GF-D8 (cell line): ENCODE results near the gene COBLL1.

Source experiments
- DNase-seq: peaks from one replicate; lab custom pipeline; 2025; lab: John Stamatoyannopoulos, UW

The COBLL1 gene

GRCh38 chr2:164755952-164756351 is 85.7 kb downstream of the COBLL1 start:
- DNase-seq: no peak

- no peak for DNase-seq
Observed at GRCh38 chr2:164754157-164755093, 87.2 kb downstream of the COBLL1 start.

DNA sequence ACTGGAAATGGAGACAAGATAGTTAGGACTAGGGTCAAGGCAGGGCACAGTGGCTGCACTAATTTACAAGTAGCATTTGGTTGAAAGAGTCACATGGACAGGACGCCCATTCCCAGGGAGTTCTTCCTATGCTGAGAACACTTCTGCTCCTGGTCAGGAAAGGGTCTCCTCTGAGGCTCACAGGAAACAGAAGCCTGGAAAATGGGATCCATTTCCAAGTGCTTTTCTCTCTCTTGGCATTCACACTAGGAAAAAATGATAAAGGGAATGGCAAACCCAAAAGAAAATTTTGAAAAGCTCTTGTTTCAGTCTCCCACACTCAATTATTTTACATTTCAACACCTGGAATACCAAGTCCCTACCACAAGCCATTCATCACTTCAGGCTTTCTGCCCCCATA is 88.7 kb downstream of the COBLL1 start:
- DNase-seq: no peak

DNA sequence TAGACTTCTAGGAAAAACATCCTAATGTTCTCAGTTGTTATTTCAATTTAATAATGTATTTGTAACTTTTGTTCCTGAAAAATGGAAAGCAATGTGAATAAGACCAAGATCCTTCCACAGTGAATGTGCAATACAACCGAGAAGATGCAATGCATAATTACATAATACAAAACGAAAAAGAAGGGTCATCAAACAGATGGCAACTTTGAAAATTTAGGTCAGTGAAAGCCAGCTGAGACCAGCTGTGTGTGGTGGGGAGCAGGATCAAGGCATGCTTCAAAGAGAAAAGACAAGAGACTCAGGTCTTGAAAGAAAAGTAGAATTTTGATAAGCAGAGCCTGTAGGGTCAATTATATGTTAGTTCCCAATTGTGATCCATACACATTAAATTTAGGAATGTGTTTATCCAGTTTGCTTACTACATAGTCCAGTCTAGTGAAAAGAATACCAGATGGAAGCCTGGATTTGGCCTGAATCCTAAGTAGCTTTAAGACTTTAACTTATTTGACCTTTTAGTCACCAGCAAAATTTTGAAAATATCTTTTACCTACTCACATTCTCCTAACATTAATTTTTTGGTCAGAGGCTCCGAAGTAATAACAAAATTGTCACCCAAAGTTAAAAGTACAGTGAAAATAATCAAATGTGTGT is 93.7 kb downstream of the COBLL1 start:
- no peak for DNase-seq

DNA sequence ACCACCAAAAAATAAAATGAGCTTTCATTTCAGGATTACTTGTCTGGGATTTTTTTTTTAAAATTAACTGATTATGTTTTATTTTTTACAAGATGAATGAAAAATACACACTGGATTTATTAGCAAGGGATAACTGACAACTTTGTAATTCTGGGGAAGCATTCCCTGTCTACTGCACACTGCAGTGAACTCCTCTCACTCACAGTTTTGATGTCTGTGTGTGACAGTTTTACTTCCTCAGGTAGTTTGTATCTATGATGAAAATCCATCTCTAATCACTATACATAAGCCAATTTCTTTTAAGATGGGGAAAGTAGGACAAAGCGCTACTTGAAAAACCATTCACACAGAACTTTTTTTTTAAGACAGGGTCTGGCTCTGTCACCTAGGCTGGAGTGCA is 94.5 kb downstream of the COBLL1 start:
- DNase-seq: no peak

- DNase-seq: no peak
Observed at GRCh38 chr2:164746713-164747112, 94.9 kb downstream of the COBLL1 start.

DNA sequence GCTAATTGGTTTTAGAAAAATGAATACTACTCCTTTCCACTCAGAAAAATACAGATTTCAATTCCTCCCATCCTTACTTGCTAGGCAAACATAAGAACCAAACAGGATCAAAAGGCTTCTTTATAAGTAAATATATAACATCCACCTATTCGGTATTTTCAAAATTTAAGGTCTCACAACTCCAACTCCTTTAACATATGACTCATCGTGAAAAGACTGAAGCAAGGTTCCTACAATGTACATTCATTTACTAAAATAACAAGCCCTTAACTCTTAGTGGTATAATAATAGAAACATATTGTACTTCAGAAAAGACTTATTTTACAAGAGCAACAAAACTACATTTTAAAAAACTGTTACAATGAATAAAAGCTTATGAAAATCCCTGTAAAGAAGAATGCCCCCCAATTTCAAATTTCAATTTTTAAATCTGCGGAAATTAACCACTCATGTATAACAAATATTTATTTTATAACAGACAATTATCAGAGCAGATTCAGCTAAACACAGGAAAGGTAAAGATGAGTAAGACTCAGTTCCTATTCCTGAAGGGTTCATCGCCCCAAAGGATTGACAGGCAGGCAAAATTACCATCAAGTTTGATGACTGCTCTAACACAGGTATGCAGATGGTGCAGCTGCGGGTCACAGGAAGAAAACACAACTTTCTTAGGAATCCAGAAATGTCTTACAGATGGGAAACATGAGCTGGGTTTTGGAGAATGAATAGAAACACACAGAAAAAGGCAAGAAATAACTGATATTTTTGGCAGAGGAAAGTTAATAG is 96.4 kb downstream of the COBLL1 start:
- DNase-seq: no peak

GRCh38 chr2:164742738-164743317 is 98.8 kb downstream of the COBLL1 start:
- DNase-seq: no peak

GRCh38 chr2:164739966-164740365 is 101.7 kb downstream of the COBLL1 start:
- DNase-seq: no peak

- DNase-seq: no peak
Observed at GRCh38 chr2:164737612-164738081, 104.0 kb downstream of the COBLL1 start.

DNA sequence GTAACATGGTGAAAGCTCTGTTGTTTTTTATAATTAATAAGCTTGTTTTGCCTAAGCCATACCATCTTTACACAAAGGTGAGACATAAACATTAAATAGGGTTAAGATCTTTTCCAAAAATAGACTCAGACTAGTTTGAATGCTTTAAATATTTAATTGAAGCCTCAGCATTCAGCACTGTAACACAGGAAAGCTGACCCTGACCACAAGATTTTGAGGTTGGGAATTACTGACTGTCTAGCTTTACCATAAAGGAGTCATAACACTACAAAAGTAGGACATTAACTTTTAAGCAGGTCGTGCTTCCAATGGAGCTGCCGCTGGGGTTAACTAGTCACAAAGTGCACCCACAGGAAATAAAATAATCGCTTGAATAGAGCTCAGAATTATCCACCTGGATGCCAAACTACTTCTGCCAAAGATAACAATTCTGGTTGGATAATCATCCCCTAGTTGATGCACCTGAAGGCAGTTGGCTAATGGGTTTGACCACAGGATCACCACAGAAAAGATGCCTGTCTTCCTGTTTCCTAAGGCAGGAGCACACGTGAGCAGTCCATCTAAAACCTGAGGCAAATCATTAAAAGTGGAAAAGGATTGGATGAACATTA is 106.2 kb downstream of the COBLL1 start:
- no peak for DNase-seq

- DNase-seq: no peak
Observed at GRCh38 chr2:164734196-164734595, 107.4 kb downstream of the COBLL1 start.

DNA sequence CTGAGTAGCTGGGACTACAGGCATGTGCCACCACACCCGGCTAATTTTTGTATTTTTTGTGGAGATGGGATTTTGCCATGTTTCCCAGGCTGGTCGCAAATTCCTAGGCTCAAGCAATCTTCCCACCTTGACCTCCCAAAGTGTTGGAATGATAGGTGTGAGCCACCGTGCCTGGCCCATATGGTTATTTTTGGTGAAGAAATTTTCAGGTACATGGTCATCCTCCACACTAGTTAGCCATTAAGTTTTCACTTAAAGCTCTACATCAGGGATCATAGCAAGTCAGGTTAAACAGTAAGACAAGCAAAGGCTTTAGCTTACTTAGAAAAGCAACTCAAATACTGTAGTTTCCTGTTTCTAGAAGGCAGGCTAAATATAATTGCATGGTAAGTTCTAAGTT is 116.1 kb downstream of the COBLL1 start:
- no peak for DNase-seq

- no peak for DNase-seq
Observed at GRCh38 chr2:164722616-164723338, 118.8 kb downstream of the COBLL1 start.

DNA sequence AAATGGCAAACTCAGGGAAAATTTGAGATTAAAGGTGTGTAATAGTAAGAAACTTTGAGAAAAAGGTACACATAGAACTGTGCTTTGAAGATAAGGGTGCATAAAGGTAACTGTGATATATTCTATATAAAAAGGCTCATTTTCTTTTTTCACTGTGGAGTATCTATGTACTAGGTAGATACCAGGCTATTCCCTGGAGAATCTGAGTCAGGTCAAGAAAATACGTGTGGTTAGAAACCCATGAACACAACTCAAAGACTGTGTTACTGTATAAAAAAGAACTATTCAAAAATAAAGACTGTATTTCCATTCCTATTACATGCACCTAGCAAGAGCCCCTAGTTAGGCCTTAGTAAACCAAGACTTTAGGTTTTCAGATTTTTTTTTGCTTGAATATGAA is 120.2 kb downstream of the COBLL1 start:
- no peak for DNase-seq

- DNase-seq: no peak
Observed at GRCh38 chr2:164719996-164720941, 121.4 kb downstream of the COBLL1 start.

DNA sequence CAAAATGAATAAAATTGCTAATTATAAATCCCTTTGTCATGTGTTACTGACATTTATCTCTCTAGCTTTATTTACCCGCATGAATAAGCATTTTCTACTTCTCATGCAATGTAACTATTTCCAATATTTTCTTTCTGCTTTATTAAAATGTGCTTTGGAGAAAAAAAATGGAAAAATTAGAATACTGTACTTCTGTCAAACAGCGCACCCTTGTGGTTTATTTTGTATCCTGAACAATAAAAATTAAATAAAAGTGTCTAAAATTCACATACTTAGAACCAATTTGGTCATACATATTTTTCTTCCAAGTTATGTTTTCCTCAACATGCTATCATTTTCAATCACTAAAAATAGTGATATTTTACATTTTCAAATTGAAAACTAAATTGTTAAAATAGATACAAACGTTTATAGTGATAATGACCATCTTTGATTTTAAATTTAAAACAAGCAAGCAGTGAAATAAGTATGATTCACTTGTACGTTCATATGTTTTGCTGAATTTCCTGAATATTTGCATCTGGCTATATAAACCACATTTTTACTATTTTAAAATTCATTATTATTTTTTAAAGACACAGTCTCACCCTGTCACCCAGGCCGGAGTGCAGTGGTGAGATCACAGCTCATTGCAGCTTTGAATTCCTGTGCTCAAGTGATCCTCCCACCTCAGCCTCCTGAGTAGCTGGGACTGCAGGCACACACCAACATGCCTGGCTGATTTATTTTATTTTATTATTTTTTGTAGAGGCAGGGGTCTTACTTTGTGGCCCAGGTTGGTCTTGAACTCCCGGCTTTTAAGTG is 124.4 kb downstream of the COBLL1 start:
- no peak for DNase-seq

GRCh38 chr2:164714471-164714870 is 127.2 kb downstream of the COBLL1 start:
- DNase-seq: no peak

DNA sequence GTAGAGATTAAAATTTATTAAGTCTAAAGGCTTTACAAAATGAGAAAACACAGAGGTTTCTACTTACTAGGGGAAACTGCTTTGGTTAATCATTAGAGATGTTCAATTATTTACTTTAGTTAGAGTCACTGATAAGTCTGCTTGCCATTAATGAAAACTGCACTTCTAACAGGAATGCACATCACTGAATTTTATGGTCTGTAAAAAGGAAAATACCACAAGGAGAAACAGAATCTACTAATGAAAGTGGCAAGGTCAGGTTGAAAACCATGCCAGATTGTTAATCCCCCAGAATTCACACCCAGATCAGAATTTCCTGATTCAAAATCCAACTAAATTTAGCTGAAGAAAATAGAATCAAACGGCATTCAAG is 129.9 kb downstream of the COBLL1 start:
- no peak for DNase-seq
